H9 (cell line): Measurements from ENCODE around the gene MYBBP1A. TPM values are rescaled to one million over a fixed set of nuclear protein-coding genes. Genes with fewer than 3 reads are reported as not detected.

Experiments used
- DNase-seq: peaks from one replicate; pipeline ENCODE4 v3.0.0-alpha.2; 2017
- H2AFZ ChIP-seq: one replicate; pipeline ENCODE4 v1.6.1; 2013; ENCODE audit warnings: mild to moderate bottlenecking, low read length, control low read depth, moderate library complexity
- H2AK5ac ChIP-seq: 2 replicates; pipeline ENCODE4 v1.6.1; 2013; ENCODE audit warnings: low read length, control low read depth, mixed read lengths; ENCODE audit not compliant: insufficient read length
- H2BK120ac ChIP-seq: one replicate; pipeline ENCODE4 v1.6.1; 2013; ENCODE audit warnings: low read depth, mild to moderate bottlenecking, low read length, control low read depth, inconsistent platforms; ENCODE audit not compliant: poor library complexity, severe bottlenecking
- H2BK12ac ChIP-seq: 2 replicates; pipeline ENCODE4 v1.6.1; 2013; ENCODE audit warnings: low read length, control low read depth, mixed read lengths, low read depth; ENCODE audit not compliant: insufficient read length
- H2BK15ac ChIP-seq: 2 replicates; pipeline ENCODE4 v1.6.1; 2013; ENCODE audit warnings: low read depth, low read length, control low read depth
- H2BK20ac ChIP-seq: one replicate; pipeline ENCODE4 v1.6.1; 2013; ENCODE audit warnings: low read depth, mild to moderate bottlenecking, low read length, control low read depth, inconsistent platforms; ENCODE audit not compliant: poor library complexity, severe bottlenecking
- H2BK5ac ChIP-seq: 2 replicates; pipeline ENCODE4 v1.6.1; 2013; ENCODE audit warnings: low read length, control low read depth, mixed read lengths; ENCODE audit not compliant: insufficient read length
- H3K14ac ChIP-seq: 2 replicates; pipeline ENCODE4 v1.6.1; 2013; ENCODE audit warnings: low read length, control low read depth; ENCODE audit not compliant: insufficient read depth
- H3K18ac ChIP-seq: 2 replicates; pipeline ENCODE4 v1.6.1; 2013; ENCODE audit warnings: low read depth, mild to moderate bottlenecking, mixed read lengths, low read length, control low read depth; ENCODE audit not compliant: insufficient read length
- H3K23ac ChIP-seq: 2 replicates; pipeline ENCODE4 v1.6.1; 2013; ENCODE audit warnings: low read length, control low read depth, mixed read lengths, low read depth; ENCODE audit not compliant: insufficient read length
- H3K23me2 ChIP-seq: 2 replicates; pipeline ENCODE4 v1.6.1; 2013; ENCODE audit warnings: low read depth, mild to moderate bottlenecking, mixed read lengths, low read length, control low read depth; ENCODE audit not compliant: insufficient read length, poor library complexity, severe bottlenecking
- H3K27ac ChIP-seq: 2 replicates; pipeline ENCODE4 v1.5.1; 2013; ENCODE audit warnings: low read length, control low read depth, mixed read lengths, low read depth; ENCODE audit not compliant: insufficient read length
- H3K27me3 ChIP-seq: 2 replicates; pipeline ENCODE4 v1.6.1; 2013; ENCODE audit warnings: low read length, control low read depth, inconsistent platforms; ENCODE audit not compliant: insufficient read depth
- H3K4ac ChIP-seq: 2 replicates; pipeline ENCODE4 v1.6.1; 2013; ENCODE audit warnings: low read depth, mild to moderate bottlenecking, control low read depth, inconsistent platforms, low read length, moderate library complexity
- H3K4me1 ChIP-seq: 2 replicates; pipeline ENCODE4 v1.6.1; 2013; ENCODE audit warnings: low read length, control low read depth, inconsistent platforms; ENCODE audit not compliant: insufficient read depth
- H3K4me2 ChIP-seq: 2 replicates; pipeline ENCODE4 v1.6.1; 2013; ENCODE audit warnings: low read length, control low read depth, mixed read lengths; ENCODE audit not compliant: insufficient read length, insufficient read depth
- H3K56ac ChIP-seq: 2 replicates; pipeline ENCODE4 v1.6.1; 2013; ENCODE audit warnings: low read depth, mild to moderate bottlenecking, mixed read lengths, low read length, control low read depth; ENCODE audit not compliant: insufficient read length
- H3K79me1 ChIP-seq: 2 replicates; pipeline ENCODE4 v1.6.1; 2013; ENCODE audit warnings: low read depth, mild to moderate bottlenecking, moderate library complexity, low read length, control low read depth, inconsistent platforms; ENCODE audit not compliant: insufficient read depth, poor library complexity, severe bottlenecking
- H3K79me2 ChIP-seq: 2 replicates; pipeline ENCODE4 v1.6.1; 2013; ENCODE audit warnings: low read length, control low read depth, inconsistent platforms; ENCODE audit not compliant: insufficient read depth
- H3K9ac ChIP-seq: 2 replicates; pipeline ENCODE4 v1.6.1; 2013; ENCODE audit warnings: low read length, control low read depth, mixed read lengths; ENCODE audit not compliant: insufficient read length; ENCODE audit errors: extremely low read depth
- H3K9me3 ChIP-seq: one replicate; pipeline ENCODE4 v1.6.1; 2013; ENCODE audit warnings: low read depth, low read length, inconsistent platforms; ENCODE audit not compliant: control insufficient read depth
- H3T11ph ChIP-seq: one replicate; pipeline ENCODE4 v1.6.1; 2013; ENCODE audit warnings: mild to moderate bottlenecking, low read length, control low read depth, inconsistent platforms
- H4K20me1 ChIP-seq: one replicate; pipeline ENCODE4 v1.6.1; 2013; ENCODE audit not compliant: control insufficient read depth, insufficient read length, insufficient read depth
- H4K5ac ChIP-seq: 2 replicates; pipeline ENCODE4 v1.6.1; 2013; ENCODE audit warnings: low read depth, mild to moderate bottlenecking, mixed read lengths, low read length, control low read depth; ENCODE audit not compliant: insufficient read length
- H4K8ac ChIP-seq: replicated peaks from 2 replicates; pipeline ENCODE4 v1.6.1; 2013; ENCODE audit warnings: low read length, control low read depth, mixed read lengths, low read depth; ENCODE audit not compliant: insufficient read length
- H4K91ac ChIP-seq: 2 replicates; pipeline ENCODE4 v1.6.1; 2013; ENCODE audit warnings: low read depth, mild to moderate bottlenecking, moderate library complexity, mixed read lengths, low read length, control low read depth; ENCODE audit not compliant: insufficient read length
- H3K27ac Mint-ChIP-seq, 3 experiments: 2 replicates in 2 of 3; 3 replicates in 1 of 3; pipeline ENCODE4 v1.8.0; 2020 to 2021; ENCODE audit warnings: mixed read lengths in 3 of 3, mild to moderate bottlenecking in 1 of 3, moderate library complexity in 1 of 3
- H3K27me3 Mint-ChIP-seq: 2 replicates; pipeline ENCODE4 v1.8.0; 2021; ENCODE audit warnings: low read depth, mild to moderate bottlenecking, moderate library complexity, mixed read lengths
- H3K36me3 Mint-ChIP-seq, 3 experiments: 2 replicates in 2 of 3; 3 replicates in 1 of 3; pipeline ENCODE4 v1.8.0; 2020 to 2021; ENCODE audit warnings: low read depth in 3 of 3, mixed read lengths in 3 of 3; ENCODE audit not compliant: insufficient read depth in 1 of 3
- H3K4me1 Mint-ChIP-seq, 2 experiments: 2 replicates each; pipeline ENCODE4 v1.8.0; 2020; ENCODE audit warnings: mixed read lengths in 2 of 2
- H3K4me3 Mint-ChIP-seq, 2 experiments: 2 replicates in 1 of 2; 3 replicates in 1 of 2; pipeline ENCODE4 v1.8.0; 2020 to 2021; ENCODE audit warnings: mild to moderate bottlenecking in 2 of 2, mixed read lengths in 2 of 2, moderate library complexity in 1 of 2
- H3K9me3 Mint-ChIP-seq, 2 experiments: 2 replicates in 1 of 2; 3 replicates in 1 of 2; pipeline ENCODE4 v1.8.0; 2020; ENCODE audit warnings: mild to moderate bottlenecking in 2 of 2, mixed read lengths in 2 of 2, moderate library complexity in 1 of 2
- CTCF ChIP-seq: fragments of 200-600 bp; sonication (generic); conservative IDR thresholded peaks from 3 replicates; pipeline ENCODE4 v1.8.0; 2021; ENCODE audit warnings: antibody characterized with exemption, mild to moderate bottlenecking
- WGBS: extraction: QIAGEN DNeasy Blood & Tissue Kit; methylation state at CpG from one replicate; pipeline ENCODE4 v1.1.7; 2013; ENCODE audit warnings: missing lambda C conversion rate, low lambda C conversion rate, mixed read lengths; ENCODE audit not compliant: insufficient read length; ENCODE audit errors: extremely low coverage; 5-methylcytosine and 5-hydroxymethylcytosine counted together
- total RNA-seq: library from RNA; stranded (reverse); gene quantifications from 2 replicates; pipeline ENCODE4 v1.2.1, GENCODE V29; 2021

Gene MYBBP1A
- total RNA-seq, 1 experiment from 2014 or later: 181 TPM

DNA sequence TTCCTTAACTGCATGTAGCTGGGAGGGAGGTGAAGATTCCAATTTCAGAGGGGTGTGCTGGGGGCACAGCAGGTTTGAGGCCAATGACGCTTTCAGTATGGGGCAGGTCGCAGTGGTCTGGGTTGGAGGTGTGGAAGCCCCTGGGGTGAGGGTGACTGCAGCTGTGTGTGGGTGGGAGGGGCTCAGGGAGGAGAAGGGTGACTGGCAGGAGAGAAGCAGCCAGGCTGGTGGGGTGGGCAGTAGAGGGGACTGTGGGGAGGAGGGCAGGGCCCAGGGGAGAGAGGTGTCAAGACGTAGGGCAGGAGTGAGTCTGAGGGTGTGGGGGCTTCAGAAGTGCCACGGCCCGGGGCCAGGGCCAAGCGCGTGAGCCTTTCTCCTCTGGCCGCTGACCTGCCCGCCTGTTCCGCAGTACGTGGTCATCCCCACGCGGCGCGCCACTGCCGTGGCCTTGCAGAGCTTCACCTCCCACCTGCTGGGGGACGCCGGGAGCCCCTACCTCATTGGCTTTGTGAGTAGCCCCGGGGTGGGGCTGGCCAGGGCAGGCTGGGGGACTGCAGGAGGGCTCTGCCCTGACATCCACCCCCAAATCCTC, 19.4 kb downstream of the MYBBP1A start:
- no peak overlapping the region for H2AFZ ChIP-seq
- H3K27me3 Mint-ChIP-seq: peaks cover 44% of the 10 kb centered on the region
- no peak overlapping the region for H3K18ac ChIP-seq
- peak overlapping the region in 1 of 2 experiments; percentile 59; a peak in 1 of 5 replicates for H3K4me3 Mint-ChIP-seq
- H3K9me3 Mint-ChIP-seq: no peaks in the 10 kb centered on the region
- peaks cover 5% of the 10 kb centered on the region for H4K20me1 ChIP-seq
- no peak overlapping the region for H4K8ac ChIP-seq
- H4K5ac ChIP-seq: no peak overlapping the region
- no peaks in the 10 kb centered on the region for H3K9me3 ChIP-seq
- no CpG with 5 or more reads among the region's 19 CpGs for WGBS
- no peak for DNase-seq
- H3K4me1 Mint-ChIP-seq: peaks cover 19 to 20% of the 10 kb centered on the region in 2 experiments
- H3K4me1 ChIP-seq: no peaks in the 10 kb centered on the region; the same call in 1 of the 2 replicates
- H4K91ac ChIP-seq: no peak overlapping the region
- H3K23ac ChIP-seq: no peak overlapping the region
- no peak overlapping the region for H3K27ac Mint-ChIP-seq
- no peak overlapping the region for H3K4ac ChIP-seq
- no peak overlapping the region for H2BK20ac ChIP-seq
- H2BK120ac ChIP-seq: no peak overlapping the region
- H3K4me2 ChIP-seq: peak overlapping the region; percentile 42
- no peaks in the 10 kb centered on the region for H3K23me2 ChIP-seq
- no peak overlapping the region for H2BK12ac ChIP-seq
- H2BK15ac ChIP-seq: no peak overlapping the region
- H3K79me2 ChIP-seq: no peaks in the 10 kb centered on the region
- H3K79me1 ChIP-seq: no peaks in the 10 kb centered on the region
- no peak overlapping the region for H2BK5ac ChIP-seq
- peaks cover 3% of the 10 kb centered on the region; the same call in 1 of the 2 replicates for H3K27me3 ChIP-seq
- no peak overlapping the region for H3K14ac ChIP-seq
- H3K27ac ChIP-seq: no peak overlapping the region
- H3T11ph ChIP-seq: no peak overlapping the region
- no peak for TF ChIP-seq CTCF
- H3K56ac ChIP-seq: no peak overlapping the region
- H3K9ac ChIP-seq: no peak overlapping the region
- peaks cover 4 to 37% (median 12%) of the 10 kb centered on the region in 3 experiments; a peak in 5 of 7 replicates for H3K36me3 Mint-ChIP-seq
- no peak overlapping the region for H2AK5ac ChIP-seq
